Activated B cell treated with CpG ODN at 0.5 μM for 24 hours (primary cell): ENCODE data around the gene TOX4. TPM values are rescaled to one million over a fixed set of nuclear protein-coding genes. Genes with fewer than 3 reads are reported as not detected.

Experiments
- ATAC-seq: fragments of 200-7000 bp; cut with Tn5 transposase; one replicate; pipeline ENCODE4 v1.10.0; 2021; ENCODE audit warnings: low read depth, mild to moderate bottlenecking, moderate library complexity
- CTCF ChIA-PET: fragments of 350-600 bp; sonication (Branson Sonifier 250); formaldehyde crosslinking; loops from one replicate; lab custom pipeline; 2021; ENCODE audit warnings: antibody characterized with exemption; lab: Charles Lee
- POLR2A ChIA-PET: fragments of 350-600 bp; sonication (Branson Sonifier 250); formaldehyde crosslinking; loops from one replicate; lab custom pipeline; 2021; ENCODE audit warnings: antibody characterized with exemption; lab: Charles Lee
- DNase-seq: peaks from one replicate; pipeline ENCODE4 v3.0.0; 2022
- H3K27ac Mint-ChIP-seq: one replicate; pipeline ENCODE4 v1.8.0; 2020; ENCODE audit warnings: mixed read lengths
- H3K27me3 Mint-ChIP-seq: one replicate; pipeline ENCODE4 v1.8.0; 2021; ENCODE audit warnings: mixed read lengths
- H3K36me3 Mint-ChIP-seq: one replicate; pipeline ENCODE4 v1.8.0; 2021; ENCODE audit warnings: low read depth, mixed read lengths
- H3K4me1 Mint-ChIP-seq: one replicate; pipeline ENCODE4 v1.8.0; 2021; ENCODE audit warnings: mixed read lengths
- H3K4me3 Mint-ChIP-seq: one replicate; pipeline ENCODE4 v1.8.0; 2020; ENCODE audit warnings: mild to moderate bottlenecking, mixed read lengths
- H3K9me3 Mint-ChIP-seq: one replicate; pipeline ENCODE4 v1.8.0; 2020; ENCODE audit warnings: mixed read lengths
- intact Hi-C: fragments of 100-400 bp; cut with micrococcal nuclease; formaldehyde crosslinking; loops from one replicate; pipeline ENCODE4 v1.15.1; 2024
- total RNA-seq: library from RNA; stranded (reverse); gene quantifications from 2 replicates; pipeline ENCODE4 v1.2.3, GENCODE V29; 2022
- TF ChIP-seq, protein P1 (sequence below): fragments of 200-600 bp; IDR thresholded peaks from one replicate; pipeline ENCODE4 v1.8.0; 2022; ENCODE audit warnings: antibody characterized with exemption, mild to moderate bottlenecking

The TOX4 gene
- total RNA-seq, 1 donor from 2014 or later, result 81.4 TPM

GRCh38 chr14:21498540-21499526 lies 21.8 kb downstream of the TOX4 start:
- POLR2A ChIA-PET, result interaction anchor here (0.5 to 1.4 kb wide), 4 partner anchors 11 to 67 kb away, joined by 3 to 9 read pairs (median 4); partner anchors contain the start of gene METTL3
- ATAC-seq (peak; percentile 70), DNase-seq (no peak)
- CTCF ChIA-PET, result interaction anchor here (0.9 to 5.6 kb wide), 15 partner anchors 10 to 60 kb away, joined by 3 to 47 read pairs (median 5); partner anchors contain the start of genes CHD8, METTL3, RAB2B and SALL2
- TF ChIP-seq, protein P1, sequence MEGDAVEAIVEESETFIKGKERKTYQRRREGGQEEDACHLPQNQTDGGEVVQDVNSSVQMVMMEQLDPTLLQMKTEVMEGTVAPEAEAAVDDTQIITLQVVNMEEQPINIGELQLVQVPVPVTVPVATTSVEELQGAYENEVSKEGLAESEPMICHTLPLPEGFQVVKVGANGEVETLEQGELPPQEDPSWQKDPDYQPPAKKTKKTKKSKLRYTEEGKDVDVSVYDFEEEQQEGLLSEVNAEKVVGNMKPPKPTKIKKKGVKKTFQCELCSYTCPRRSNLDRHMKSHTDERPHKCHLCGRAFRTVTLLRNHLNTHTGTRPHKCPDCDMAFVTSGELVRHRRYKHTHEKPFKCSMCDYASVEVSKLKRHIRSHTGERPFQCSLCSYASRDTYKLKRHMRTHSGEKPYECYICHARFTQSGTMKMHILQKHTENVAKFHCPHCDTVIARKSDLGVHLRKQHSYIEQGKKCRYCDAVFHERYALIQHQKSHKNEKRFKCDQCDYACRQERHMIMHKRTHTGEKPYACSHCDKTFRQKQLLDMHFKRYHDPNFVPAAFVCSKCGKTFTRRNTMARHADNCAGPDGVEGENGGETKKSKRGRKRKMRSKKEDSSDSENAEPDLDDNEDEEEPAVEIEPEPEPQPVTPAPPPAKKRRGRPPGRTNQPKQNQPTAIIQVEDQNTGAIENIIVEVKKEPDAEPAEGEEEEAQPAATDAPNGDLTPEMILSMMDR, result no peak
- no peak overlapping the region for H3K4me3 Mint-ChIP-seq
- H3K36me3 Mint-ChIP-seq, result peaks cover 89% of the 10 kb centered on the region
- no peaks in the 10 kb centered on the region for H3K9me3 Mint-ChIP-seq
- H3K27ac Mint-ChIP-seq, result no peak overlapping the region
- H3K4me1 Mint-ChIP-seq, result no peaks in the 10 kb centered on the region
- no peaks in the 10 kb centered on the region for H3K27me3 Mint-ChIP-seq
- intact Hi-C loops, result loop anchor here (1.0 kb wide), 1 partner anchor 58 kb away; no protein-coding TSS in a partner anchor

- Mint-ChIP-seq H3K36me3 (peaks cover 76% of the 10 kb centered on the region), H3K27ac (no peak overlapping the region), H3K4me1 (peaks cover 10% of the 10 kb centered on the region), H3K27me3 (no peaks in the 10 kb centered on the region), H3K9me3 (no peaks in the 10 kb centered on the region), H3K4me3 (no peak overlapping the region)
- ATAC-seq, result no peak
- POLR2A ChIA-PET, result interaction anchor here (1.7 kb wide), 1 partner anchor 9 kb away, joined by 8 read pairs; the partner anchor contains the start of gene METTL3
- CTCF ChIA-PET, result interaction anchor here (0.6 kb wide), 1 partner anchor 54 kb away, joined by 5 read pairs; no protein-coding TSS in a partner anchor
- intact Hi-C loops, result no loop called here
- DNase-seq, result no peak
- TF ChIP-seq, protein P1, result no peak
Measured at GRCh38 chr14:21501568-21501967, 24.6 kb downstream of the TOX4 start.

- CTCF ChIA-PET, result no interaction called here
- H3K27ac Mint-ChIP-seq, result no peak overlapping the region
- DNase-seq (no peak), ATAC-seq (no peak)
- H3K36me3 Mint-ChIP-seq, result peaks cover 75% of the 10 kb centered on the region
- TF ChIP-seq, protein P1, result no peak
- peaks cover 11% of the 10 kb centered on the region for H3K4me1 Mint-ChIP-seq
- H3K27me3 Mint-ChIP-seq, result no peaks in the 10 kb centered on the region
- intact Hi-C loops, result no loop called here
- no peak overlapping the region for H3K4me3 Mint-ChIP-seq
- no peaks in the 10 kb centered on the region for H3K9me3 Mint-ChIP-seq
- POLR2A ChIA-PET, result interaction anchor here (1.1 kb wide), 1 partner anchor 47 kb away, joined by 3 read pairs; the partner anchor contains the start of gene CHD8
Measured at GRCh38 chr14:21503376-21503775, 26.4 kb downstream of the TOX4 start.

- ATAC-seq, result no peak
- Mint-ChIP-seq H3K27ac (no peak overlapping the region), H3K27me3 (no peaks in the 10 kb centered on the region), H3K9me3 (no peaks in the 10 kb centered on the region), H3K4me1 (peaks cover 25% of the 10 kb centered on the region), H3K36me3 (peaks cover 62% of the 10 kb centered on the region), H3K4me3 (no peak overlapping the region)
- CTCF ChIA-PET, result no interaction called here
- POLR2A ChIA-PET, result no interaction called here
- intact Hi-C loops, result no loop called here
- DNase-seq, result no peak
- TF ChIP-seq, protein P1, result no peak
Measured at GRCh38 chr14:21505012-21505553, 28.1 kb downstream of the TOX4 start.

DNA sequence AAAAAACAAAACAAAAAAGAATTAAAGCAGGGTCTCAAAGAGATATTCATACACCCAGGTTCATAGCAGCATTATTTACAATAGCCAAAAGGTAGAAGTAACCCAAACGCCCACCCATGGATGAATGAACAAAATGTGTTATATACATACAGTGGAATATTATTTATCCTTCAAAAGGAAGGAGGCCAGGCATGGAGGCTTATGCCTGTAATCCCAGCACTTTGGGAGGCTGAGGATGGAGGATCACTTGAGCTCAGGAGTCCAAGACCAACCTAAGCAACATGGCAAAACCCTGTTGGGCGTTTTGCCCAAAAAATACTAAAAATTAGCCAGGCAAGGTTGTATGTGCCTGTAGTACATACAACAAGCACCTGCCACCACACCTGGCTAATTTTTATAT lies 29.6 kb downstream of the TOX4 start:
- ChIA-PET POLR2A (no interaction called here), CTCF (no interaction called here)
- Mint-ChIP-seq H3K27me3 (no peaks in the 10 kb centered on the region), H3K36me3 (peaks cover 57% of the 10 kb centered on the region), H3K4me3 (no peak overlapping the region), H3K9me3 (no peaks in the 10 kb centered on the region), H3K4me1 (peaks cover 35% of the 10 kb centered on the region), H3K27ac (no peak overlapping the region)
- intact Hi-C loops, result no loop called here
- DNase-seq (no peak), ATAC-seq (no peak)
- TF ChIP-seq, protein P1, result no peak
